Ectodermal cell (in vitro differentiated cells): ENCODE measurements around the gene CCDC106.

Experiments
- H3K27ac ChIP-seq: 2 replicates; pipeline ENCODE4 v1.7.0; 2013; ENCODE audit warnings: mild to moderate bottlenecking, low read depth, low read length; ENCODE audit not compliant: insufficient read depth, poor library complexity, severe bottlenecking
- H3K27me3 ChIP-seq: 2 replicates; pipeline ENCODE4 v1.7.0; 2013; ENCODE audit warnings: mild to moderate bottlenecking, low read length; ENCODE audit not compliant: insufficient read depth, control insufficient read depth, poor library complexity, severe bottlenecking
- H3K36me3 ChIP-seq: one replicate; pipeline ENCODE4 v1.7.0; 2013; ENCODE audit warnings: low read length; ENCODE audit not compliant: control insufficient read depth, insufficient read depth
- H3K4me1 ChIP-seq: one replicate; pipeline ENCODE4 v1.7.0; 2013; ENCODE audit warnings: low read length; ENCODE audit not compliant: control insufficient read depth, insufficient read depth
- H3K4me3 ChIP-seq: 2 replicates; pipeline ENCODE4 v1.7.0; 2013; ENCODE audit warnings: low read depth, low read length, control low read depth; ENCODE audit not compliant: insufficient read depth
- H3K9me3 ChIP-seq: 2 replicates; pipeline ENCODE4 v1.7.0; 2013; ENCODE audit warnings: mild to moderate bottlenecking, low read length, moderate library complexity; ENCODE audit not compliant: control insufficient read depth
- WGBS, 2 experiments: methylation state at CpG; one replicate each; pipeline ENCODE4 v1.1.7; 2013; ENCODE audit warnings: missing lambda C conversion rate in 2 of 2; 5-methylcytosine and 5-hydroxymethylcytosine counted together

The CCDC106 gene

DNA sequence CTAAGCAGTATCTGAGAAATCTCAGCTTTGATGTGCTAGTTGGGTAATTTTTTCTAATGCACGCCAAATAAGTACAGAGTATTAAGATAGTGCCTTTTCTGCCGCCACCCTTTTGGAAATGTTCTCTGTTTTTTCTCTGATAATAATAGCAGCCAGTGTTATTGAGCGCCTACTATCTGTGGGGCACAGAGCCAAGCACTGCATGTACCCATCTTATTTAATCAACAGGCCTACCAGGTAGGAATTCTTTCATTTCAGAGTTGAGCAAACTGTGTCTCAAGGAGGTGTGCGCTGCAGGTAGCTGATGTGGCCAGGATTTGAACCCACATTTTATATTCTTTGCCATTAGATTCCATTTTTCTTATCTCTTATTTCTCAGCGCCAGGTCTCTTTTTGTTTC is 28.4 kb downstream of the CCDC106 start:
- Histone ChIP-seq H3K4me3 (peak overlapping the region; percentile 65), H3K4me1 (peaks cover 15% of the 10 kb centered on the region), H3K9me3 (no peaks in the 10 kb centered on the region), H3K36me3 (peaks cover 8% of the 10 kb centered on the region), H3K27ac (no peak overlapping the region), H3K27me3 (no peaks in the 10 kb centered on the region)
- WGBS, 2 experiments, result 94 to 97% methylated on average over 5 of the region's 5 CpGs

DNA sequence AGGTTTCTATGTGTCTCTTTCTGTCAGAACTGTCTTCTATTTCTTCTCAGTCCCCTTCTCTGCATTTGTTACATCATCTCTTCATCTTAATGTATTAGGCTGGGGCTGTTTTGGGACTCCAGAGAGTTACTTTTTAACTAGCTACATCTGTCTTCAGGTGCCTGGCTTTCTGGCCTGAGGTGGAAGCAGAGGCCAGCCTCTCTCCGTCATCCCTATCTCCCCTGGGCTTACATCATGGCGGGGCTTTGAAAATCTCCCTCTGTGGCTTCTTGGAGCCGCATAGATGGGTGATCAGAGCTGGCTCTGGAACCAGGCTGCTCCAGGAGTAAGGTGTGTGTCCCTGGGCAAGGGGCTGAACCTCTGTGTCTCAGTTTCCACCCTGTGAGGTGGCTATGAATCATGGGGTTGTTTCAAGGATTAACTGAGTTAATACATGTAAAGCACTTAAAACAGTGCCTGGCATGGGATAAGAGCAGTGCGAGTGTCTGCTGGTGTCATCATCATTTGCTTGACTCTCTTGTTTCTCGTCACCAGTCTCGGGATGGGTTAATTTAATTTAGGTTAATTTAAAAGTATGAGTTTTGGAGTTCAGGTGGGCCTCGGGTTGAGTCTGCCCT is 29.0 kb downstream of the CCDC106 start:
- 95 to 96% methylated on average over 7 of the region's 7 CpGs for WGBS, 2 experiments
- Histone ChIP-seq H3K4me3 (no peak overlapping the region), H3K9me3 (no peaks in the 10 kb centered on the region), H3K36me3 (peaks cover 8% of the 10 kb centered on the region), H3K4me1 (peaks cover 15% of the 10 kb centered on the region), H3K27me3 (no peaks in the 10 kb centered on the region), H3K27ac (no peak overlapping the region)

DNA sequence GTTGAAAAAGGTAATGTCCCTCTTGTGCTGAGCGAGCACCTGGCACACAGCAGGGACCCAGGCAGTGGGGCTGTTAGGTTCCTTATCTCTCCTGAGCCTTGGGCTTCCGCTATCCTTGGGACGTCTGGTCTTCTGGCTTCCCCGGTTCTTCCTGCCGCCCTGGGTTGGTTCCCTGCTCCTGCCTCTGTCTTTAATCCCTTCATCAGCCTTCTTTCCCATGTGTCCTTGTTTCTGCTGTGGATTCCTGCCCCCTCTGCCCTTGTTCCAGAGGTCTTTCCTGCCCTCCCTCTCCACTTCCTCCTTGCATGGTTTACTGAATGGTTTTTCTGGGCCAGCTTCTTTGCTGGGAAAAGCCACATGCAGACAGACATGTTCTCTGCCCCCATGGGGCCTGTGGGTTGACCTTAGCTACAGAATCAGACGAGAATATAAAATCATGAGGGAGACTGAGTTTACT is 29.6 kb downstream of the CCDC106 start:
- H3K9me3 ChIP-seq, result no peaks in the 10 kb centered on the region
- H3K4me1 ChIP-seq, result peaks cover 15% of the 10 kb centered on the region
- H3K36me3 ChIP-seq, result peaks cover 8% of the 10 kb centered on the region
- no peak overlapping the region for H3K27ac ChIP-seq
- H3K4me3 ChIP-seq, result no peak overlapping the region
- no peaks in the 10 kb centered on the region for H3K27me3 ChIP-seq
- 92 to 93% methylated on average over 6 of the region's 6 CpGs for WGBS, 2 experiments

DNA sequence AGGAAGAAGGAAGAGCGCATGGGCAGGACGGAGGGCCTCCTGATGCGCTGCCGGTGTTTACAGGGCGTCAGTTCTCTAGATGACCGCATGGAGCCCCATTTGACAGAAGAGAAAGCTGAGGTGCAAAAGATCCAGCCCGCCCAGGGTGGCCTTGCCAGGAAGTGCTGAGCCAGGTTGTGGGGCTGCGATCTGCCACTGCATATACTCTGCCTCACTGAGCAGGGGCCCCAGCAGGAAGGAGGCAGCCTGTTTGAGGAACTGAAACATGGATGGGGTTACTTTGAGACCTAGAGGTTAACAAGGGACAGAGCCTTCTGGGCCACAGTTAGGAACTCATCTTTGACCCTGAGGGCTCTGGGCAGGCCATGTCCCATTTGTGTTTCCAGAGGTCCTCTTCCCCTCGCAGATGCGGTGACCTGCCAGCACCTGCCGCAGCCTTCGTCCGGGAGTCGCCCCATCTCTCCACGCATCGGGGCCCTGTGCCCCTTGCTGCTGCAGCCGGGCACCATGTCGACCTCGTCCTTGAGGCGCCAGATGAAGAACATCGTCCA is 30.2 kb downstream of the CCDC106 start:
- H3K4me3 ChIP-seq, result no peak overlapping the region
- H3K27me3 ChIP-seq, result no peaks in the 10 kb centered on the region
- peaks cover 8% of the 10 kb centered on the region for H3K36me3 ChIP-seq
- WGBS, 2 experiments, result 94 to 96% methylated on average over 21 of the region's 21 CpGs
- peaks cover 15% of the 10 kb centered on the region for H3K4me1 ChIP-seq
- no peaks in the 10 kb centered on the region for H3K9me3 ChIP-seq
- H3K27ac ChIP-seq, result no peak overlapping the region

DNA sequence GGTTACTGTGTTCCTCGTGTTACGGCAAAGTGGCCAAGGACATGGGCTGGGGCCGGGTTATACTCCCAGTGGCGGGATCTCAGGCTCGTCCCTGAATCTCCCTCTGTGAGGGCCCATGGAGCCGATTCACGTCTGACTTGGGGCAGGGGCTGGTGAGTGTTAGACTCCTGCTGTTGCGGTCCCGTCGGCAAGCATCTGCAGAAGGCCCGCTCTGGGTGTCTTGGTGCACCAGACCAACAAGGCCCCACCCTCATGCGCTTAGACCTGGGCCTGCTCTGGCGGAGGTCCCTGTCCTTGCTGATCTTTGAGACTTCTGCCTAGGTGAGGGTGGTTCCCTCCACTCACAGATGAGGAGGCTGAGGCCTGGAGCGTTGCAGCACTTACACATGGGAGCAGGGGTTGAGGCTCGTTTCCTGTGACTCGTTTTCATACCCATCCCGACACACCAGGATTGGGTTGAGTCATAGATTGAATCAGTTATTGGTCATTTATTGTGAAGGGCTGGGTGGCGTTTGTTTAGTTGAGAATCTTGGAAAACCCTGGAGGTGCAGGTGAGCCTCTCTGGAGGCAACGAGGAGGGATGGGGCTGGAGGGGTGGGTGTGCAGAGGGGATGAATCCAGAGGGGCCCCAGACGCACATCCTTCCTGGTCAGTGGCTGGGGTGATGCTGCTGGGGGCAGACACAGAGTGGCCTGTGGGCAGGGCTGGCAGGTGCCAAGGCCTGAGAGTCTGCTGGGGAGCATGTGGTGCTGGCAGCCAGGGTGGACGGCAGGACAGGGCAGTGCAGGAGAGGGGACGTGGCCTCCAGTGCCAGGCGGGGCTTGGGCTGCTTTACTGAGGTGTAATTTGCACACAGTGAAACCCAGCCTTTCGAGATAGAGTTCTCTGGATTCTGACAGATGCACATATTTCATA is 31.6 kb downstream of the CCDC106 start:
- H3K27me3 ChIP-seq, result no peaks in the 10 kb centered on the region
- no peaks in the 10 kb centered on the region for H3K9me3 ChIP-seq
- no peak overlapping the region for H3K4me3 ChIP-seq
- H3K4me1 ChIP-seq, result peaks cover 11% of the 10 kb centered on the region
- H3K36me3 ChIP-seq, result peaks cover 8% of the 10 kb centered on the region
- H3K27ac ChIP-seq, result no peak overlapping the region
- WGBS, 2 experiments, result 94 to 95% methylated on average over 24 of the region's 24 CpGs

DNA sequence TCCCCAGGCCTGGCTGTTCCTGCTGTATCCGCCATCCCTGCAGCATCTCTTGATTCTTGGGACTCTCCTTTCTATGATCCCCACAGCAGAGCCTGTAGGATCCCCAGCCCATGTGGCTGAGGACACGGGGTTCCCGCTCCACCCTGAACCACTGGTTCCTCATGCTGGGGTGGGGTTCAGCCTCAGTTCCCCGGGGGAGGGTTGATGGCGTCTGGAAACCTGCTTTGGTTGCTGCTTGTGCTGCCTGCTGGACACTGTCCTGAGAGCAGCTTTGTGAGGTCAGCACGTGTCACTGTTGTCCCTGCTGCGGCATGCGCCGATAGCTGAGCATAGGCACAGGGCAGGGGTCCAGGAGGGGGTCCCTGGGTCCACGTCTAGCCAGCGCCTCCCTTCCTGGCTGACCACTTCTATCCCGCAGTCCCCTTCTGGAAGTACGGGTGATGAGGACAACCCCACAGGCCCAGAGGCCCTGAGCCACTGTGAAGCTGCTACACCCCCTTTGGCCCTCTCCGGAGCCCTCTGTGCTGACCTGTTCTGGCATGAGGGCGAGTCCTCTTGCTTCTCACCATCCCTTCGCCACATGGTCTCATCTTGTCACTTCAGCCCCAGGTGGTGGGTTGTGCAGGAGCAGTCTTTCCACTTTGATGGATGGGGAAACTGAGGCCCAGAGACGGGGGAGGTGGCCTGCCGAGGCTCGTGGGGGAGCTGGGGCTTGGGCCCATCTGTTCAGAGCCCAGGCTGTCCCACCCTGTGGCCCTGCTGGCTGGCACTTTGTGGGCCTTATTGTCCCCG is 32.5 kb downstream of the CCDC106 start:
- H3K27ac ChIP-seq, result no peak overlapping the region
- H3K36me3 ChIP-seq, result peaks cover 11% of the 10 kb centered on the region
- H3K4me3 ChIP-seq, result no peak overlapping the region
- 96 to 97% methylated on average over 20 of the region's 20 CpGs for WGBS, 2 experiments
- peaks cover 11% of the 10 kb centered on the region for H3K4me1 ChIP-seq
- H3K27me3 ChIP-seq, result no peaks in the 10 kb centered on the region
- no peaks in the 10 kb centered on the region for H3K9me3 ChIP-seq

DNA sequence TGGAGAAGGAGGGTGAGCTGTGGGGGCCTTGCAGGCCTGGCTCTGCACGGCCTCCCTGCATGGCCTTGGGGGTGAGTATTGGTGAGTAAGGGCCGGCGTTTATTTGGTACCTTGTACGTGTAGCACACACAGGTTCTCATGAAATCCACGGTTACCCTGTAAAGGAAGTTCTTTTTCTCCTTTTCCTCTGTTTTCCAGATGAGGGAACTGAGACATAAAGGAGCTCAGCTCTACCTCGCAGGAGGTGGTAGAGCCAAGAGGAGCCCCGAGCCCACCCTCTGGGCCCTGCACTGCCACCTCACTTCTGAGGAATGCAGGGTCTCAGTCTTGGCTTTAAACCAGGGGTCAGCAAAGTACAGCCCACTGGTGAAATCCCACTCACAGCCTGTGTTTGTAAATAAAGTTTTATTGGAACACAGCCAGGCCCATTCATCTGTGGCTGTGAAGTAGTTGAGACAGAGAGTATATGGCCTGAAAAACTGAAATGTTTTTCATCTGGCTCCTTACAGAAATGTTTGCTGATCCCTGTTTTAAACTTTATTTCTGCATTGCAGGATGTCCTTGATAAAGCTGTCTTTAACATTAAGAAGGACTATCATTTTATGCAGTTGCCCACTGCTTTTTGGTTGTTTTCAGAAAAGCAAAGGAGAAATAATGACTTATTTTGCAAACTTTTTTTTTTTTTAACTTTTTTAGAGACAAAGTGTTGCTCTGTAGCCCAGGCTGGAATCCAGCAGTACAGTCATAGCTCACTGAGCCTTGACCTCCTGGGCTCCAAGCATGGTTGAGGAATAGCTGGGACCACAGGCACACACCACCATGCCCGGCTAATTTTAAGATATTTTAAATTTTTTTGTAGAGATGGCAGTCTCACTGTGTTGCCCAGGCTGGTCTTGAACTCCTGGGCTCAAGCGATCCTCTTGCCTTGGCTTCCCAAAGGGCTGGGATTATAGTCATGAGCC is 33.4 kb downstream of the CCDC106 start:
- H3K4me3 ChIP-seq, result no peak overlapping the region
- 94 to 97% methylated on average over 9 of the region's 9 CpGs for WGBS, 2 experiments
- no peak overlapping the region for H3K27ac ChIP-seq
- peaks cover 5% of the 10 kb centered on the region for H3K4me1 ChIP-seq
- H3K9me3 ChIP-seq, result no peaks in the 10 kb centered on the region
- H3K36me3 ChIP-seq, result peaks cover 13% of the 10 kb centered on the region
- H3K27me3 ChIP-seq, result no peaks in the 10 kb centered on the region

DNA sequence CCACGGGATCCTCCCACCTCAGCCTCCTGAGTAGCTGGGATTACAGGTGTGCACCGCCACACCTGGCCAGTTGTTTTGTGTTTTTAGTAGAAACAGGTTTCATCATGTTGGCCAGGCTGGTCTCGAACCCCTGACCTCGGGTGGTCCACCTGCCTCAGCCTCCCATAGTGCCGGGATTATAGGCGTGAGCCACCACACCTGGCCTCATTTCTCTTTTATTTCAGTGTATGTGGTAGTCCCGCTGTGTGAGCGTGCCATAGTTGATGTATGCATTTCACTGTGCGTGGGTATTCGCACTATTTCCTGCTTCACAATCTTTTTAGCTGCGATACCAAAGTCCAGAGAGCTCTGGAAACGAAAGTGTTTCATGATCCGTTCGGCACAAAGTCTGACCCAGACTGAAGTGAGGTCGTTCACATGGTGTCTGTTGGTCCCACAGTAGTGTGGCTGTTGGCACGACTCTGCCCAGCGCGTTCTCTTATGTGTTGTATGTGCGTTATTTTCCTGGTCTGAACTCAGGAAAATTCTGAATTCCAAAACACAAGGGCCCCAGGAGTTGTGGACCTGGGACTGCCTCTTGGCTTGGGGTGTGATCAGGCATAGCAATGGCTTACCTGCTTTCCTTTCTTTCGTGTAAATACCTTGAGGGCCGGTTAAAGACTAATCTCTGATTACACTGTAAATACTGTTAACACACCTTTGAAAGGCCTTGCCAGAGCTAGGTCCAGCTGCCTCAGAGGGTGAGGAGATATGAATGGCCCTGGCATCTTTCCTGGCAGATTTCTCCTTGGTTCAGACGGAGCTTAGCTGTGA is 35.6 kb downstream of the CCDC106 start:
- no peaks in the 10 kb centered on the region for H3K27me3 ChIP-seq
- no peaks in the 10 kb centered on the region for H3K4me1 ChIP-seq
- H3K4me3 ChIP-seq, result no peak overlapping the region
- H3K9me3 ChIP-seq, result no peaks in the 10 kb centered on the region
- peaks cover 13% of the 10 kb centered on the region for H3K36me3 ChIP-seq
- 95 to 96% methylated on average over 22 of the region's 22 CpGs for WGBS, 2 experiments
- no peak overlapping the region for H3K27ac ChIP-seq
